ENCODE results near the gene P3H2. TPM values are rescaled to one million over a fixed set of nuclear protein-coding genes. Genes with fewer than 3 reads are reported as not detected.
A peak's percentile ranks its signal among the peaks of the same experiment; 100 is the strongest.

P3H2 gene
- total and polyA plus RNA-seq, 2 experiments from 2014 or later, result 8.2 to 24.2 TPM

DNA sequence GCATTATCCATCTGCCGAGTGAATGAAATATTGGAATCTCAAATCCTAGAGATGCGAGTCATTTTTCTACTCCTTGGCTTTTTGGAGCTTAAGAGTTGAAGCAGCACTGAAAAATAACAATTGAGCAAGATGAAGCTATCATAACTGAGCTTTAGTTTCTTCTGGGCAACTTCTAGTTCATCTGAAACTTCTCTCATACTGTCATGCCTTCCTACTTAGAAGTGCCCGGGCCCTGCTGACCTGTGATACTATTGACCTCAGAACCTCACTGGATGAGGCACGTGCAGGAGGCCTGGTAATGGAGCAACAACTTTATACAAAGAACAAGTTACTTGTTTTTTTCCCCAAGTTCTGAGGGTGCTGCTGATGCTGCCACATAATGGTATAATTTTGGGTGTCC lies 48.5 kb upstream of the P3H2 start (continued):
- TF ChIP-seq, protein P1, sequence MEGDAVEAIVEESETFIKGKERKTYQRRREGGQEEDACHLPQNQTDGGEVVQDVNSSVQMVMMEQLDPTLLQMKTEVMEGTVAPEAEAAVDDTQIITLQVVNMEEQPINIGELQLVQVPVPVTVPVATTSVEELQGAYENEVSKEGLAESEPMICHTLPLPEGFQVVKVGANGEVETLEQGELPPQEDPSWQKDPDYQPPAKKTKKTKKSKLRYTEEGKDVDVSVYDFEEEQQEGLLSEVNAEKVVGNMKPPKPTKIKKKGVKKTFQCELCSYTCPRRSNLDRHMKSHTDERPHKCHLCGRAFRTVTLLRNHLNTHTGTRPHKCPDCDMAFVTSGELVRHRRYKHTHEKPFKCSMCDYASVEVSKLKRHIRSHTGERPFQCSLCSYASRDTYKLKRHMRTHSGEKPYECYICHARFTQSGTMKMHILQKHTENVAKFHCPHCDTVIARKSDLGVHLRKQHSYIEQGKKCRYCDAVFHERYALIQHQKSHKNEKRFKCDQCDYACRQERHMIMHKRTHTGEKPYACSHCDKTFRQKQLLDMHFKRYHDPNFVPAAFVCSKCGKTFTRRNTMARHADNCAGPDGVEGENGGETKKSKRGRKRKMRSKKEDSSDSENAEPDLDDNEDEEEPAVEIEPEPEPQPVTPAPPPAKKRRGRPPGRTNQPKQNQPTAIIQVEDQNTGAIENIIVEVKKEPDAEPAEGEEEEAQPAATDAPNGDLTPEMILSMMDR (conservative IDR thresholded peaks at IDR 0.05; ENCODE audit: low read depth in 2 of 2), result no peak
- TF ChIP-seq NANOG (IDR thresholded peaks at IDR 0.05; ENCODE audit: borderline replicate concordance), result no peak
- TF ChIP-seq EZH2phosphoT487 (IDR thresholded peaks at IDR 0.05; ENCODE audit: unreplicated experiment), result no peak

DNA sequence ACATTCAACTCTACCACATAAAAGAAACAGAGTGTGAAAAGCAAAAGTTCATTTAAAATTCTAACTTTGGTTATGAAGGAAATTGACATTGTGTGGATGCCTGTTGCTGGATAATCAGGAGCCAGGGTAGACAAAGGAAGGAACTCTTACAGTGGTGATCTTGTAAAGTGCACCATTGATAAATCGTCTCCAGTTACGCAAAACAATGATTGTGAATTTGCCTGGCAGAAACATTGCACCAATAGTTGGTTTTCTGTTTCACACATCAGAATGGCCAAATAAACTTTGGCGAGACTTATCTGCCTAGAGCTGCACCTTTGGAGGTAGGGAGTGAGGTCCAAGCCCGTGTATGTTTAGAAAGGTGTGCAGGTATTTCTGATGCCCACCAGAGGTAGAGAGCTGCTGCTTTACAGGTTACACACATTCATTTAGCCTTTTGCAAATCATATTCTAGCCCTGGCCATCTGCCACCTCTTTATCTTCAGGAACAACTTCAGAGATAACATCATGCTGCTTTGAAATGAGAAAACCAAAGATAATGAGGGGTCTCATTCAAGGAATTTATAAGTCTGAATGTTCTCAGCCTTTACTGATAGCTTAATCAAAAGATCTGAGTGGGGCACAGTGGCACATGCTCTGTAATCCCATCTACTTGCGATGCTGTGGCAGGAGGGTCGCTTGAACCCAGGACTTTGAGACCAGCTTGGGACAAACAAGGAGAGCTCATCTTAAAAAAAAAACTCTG lies 47.4 kb upstream of the P3H2 start:
- Histone ChIP-seq H3K4me1 (ENCODE audit: insufficient read depth) (peaks cover 8% of the 10 kb centered on the region; the same call in 1 of the 2 replicates), H3K4me3 (no peak overlapping the region), H4K20me1 (replicated peaks; ENCODE audit: insufficient read depth) (no peaks in the 10 kb centered on the region), H3K36me3 (ENCODE audit: insufficient read depth) (no peaks in the 10 kb centered on the region), H3K79me2 (replicated peaks; ENCODE audit: insufficient read depth) (no peaks in the 10 kb centered on the region), H3K27me3 (ENCODE audit: insufficient read depth) (no peaks in the 10 kb centered on the region), H3F3A (replicated peaks; ENCODE audit: low read depth) (no peaks in the 10 kb centered on the region), H3K9me2 (ENCODE audit: insufficient read depth) (no peaks in the 10 kb centered on the region), H2AFZ (peak overlapping the region; percentile 48; the same call in 1 of the 2 replicates), H3K4me2 (no peak overlapping the region), H3K27ac (ENCODE audit: low read depth) (no peak overlapping the region)
- DNase-seq (ENCODE audit: low spot score) (no peak), ATAC-seq (no peak)
- H3K9me3 Mint-ChIP-seq, result peaks cover 5% of the 10 kb centered on the region; the same call in 2 of the 3 replicates
- no peaks in the 10 kb centered on the region for H3K27me3 Mint-ChIP-seq (ENCODE audit: insufficient read depth, low read depth, poor library complexity)
- TF ChIP-seq, protein P2, sequence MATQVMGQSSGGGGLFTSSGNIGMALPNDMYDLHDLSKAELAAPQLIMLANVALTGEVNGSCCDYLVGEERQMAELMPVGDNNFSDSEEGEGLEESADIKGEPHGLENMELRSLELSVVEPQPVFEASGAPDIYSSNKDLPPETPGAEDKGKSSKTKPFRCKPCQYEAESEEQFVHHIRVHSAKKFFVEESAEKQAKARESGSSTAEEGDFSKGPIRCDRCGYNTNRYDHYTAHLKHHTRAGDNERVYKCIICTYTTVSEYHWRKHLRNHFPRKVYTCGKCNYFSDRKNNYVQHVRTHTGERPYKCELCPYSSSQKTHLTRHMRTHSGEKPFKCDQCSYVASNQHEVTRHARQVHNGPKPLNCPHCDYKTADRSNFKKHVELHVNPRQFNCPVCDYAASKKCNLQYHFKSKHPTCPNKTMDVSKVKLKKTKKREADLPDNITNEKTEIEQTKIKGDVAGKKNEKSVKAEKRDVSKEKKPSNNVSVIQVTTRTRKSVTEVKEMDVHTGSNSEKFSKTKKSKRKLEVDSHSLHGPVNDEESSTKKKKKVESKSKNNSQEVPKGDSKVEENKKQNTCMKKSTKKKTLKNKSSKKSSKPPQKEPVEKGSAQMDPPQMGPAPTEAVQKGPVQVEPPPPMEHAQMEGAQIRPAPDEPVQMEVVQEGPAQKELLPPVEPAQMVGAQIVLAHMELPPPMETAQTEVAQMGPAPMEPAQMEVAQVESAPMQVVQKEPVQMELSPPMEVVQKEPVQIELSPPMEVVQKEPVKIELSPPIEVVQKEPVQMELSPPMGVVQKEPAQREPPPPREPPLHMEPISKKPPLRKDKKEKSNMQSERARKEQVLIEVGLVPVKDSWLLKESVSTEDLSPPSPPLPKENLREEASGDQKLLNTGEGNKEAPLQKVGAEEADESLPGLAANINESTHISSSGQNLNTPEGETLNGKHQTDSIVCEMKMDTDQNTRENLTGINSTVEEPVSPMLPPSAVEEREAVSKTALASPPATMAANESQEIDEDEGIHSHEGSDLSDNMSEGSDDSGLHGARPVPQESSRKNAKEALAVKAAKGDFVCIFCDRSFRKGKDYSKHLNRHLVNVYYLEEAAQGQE (IDR thresholded peaks at IDR 0.05; ENCODE audit: unreplicated experiment), result no peak
- TF ChIP-seq NANOG (IDR thresholded peaks at IDR 0.05; ENCODE audit: borderline replicate concordance) (no peak), EZH2phosphoT487 (IDR thresholded peaks at IDR 0.05; ENCODE audit: unreplicated experiment) (no peak), STAT1 (IDR thresholded peaks at IDR 0.05; ENCODE audit: unreplicated experiment) (no peak)
- TF ChIP-seq, protein P1 (conservative IDR thresholded peaks at IDR 0.05; ENCODE audit: low read depth in 2 of 2), result no peak
- TF ChIP-seq, protein P3, sequence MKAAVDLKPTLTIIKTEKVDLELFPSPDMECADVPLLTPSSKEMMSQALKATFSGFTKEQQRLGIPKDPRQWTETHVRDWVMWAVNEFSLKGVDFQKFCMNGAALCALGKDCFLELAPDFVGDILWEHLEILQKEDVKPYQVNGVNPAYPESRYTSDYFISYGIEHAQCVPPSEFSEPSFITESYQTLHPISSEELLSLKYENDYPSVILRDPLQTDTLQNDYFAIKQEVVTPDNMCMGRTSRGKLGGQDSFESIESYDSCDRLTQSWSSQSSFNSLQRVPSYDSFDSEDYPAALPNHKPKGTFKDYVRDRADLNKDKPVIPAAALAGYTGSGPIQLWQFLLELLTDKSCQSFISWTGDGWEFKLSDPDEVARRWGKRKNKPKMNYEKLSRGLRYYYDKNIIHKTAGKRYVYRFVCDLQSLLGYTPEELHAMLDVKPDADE (IDR thresholded peaks at IDR 0.05), result no peak
- no peak overlapping the region for H3K4me3 Mint-ChIP-seq
- H3K27ac Mint-ChIP-seq, result no peak overlapping the region
- peaks cover 12% of the 10 kb centered on the region for H3K36me3 Mint-ChIP-seq (ENCODE audit: low read depth)
- peaks cover 25% of the 10 kb centered on the region for H3K4me1 Mint-ChIP-seq

Data from GM23338 (cell line).